Non-pigmented ciliary epithelial cell (primary cell): Measurements from ENCODE around the gene GARIN1A.
"Not testable (repeated sequence)": the region's sequence is repeated elsewhere in the genome, so short reads cannot be mapped to it uniquely, and the experiment has no call there.

ENCODE experiments used
- DNase-seq: peaks from one replicate; pipeline ENCODE4 v3.0.0-alpha.2; 2010; ENCODE audit warnings: low read depth

Gene GARIN1A

DNA sequence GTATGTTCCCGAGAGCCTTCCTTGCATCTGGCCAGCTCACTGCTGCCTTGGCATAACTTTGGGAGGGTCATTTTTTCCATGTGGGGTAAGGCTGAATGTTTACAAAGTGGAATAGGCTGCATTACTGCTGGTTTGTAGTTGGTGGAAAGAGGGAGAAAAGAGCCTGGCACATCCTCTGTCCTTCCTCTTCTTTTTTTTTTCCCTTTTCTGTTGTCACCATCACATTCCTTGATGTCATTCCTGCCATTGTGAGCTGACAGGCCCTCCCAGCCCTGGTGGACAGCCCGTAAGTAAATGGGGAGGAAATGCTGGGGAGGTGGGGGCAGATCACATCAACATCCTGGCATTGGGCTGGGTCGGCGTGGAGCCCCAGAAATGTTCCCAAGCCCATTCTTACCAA lies at the start of gene GARIN1A:
TSS of gene GARIN1A (plus strand) at position 301 of the 400 bp plus-strand sequence. CDS start 106 bp downstream, outside the sequence.
- DNase-seq = no peak

GRCh38 chr7:128627124-128627523 lies 45.0 kb upstream of the GARIN1A start:
- DNase-seq = not testable (repeated sequence)

- DNase-seq = not testable (repeated sequence)
Observed at GRCh38 chr7:128633915-128634314, 38.2 kb upstream of the GARIN1A start.

- not testable (repeated sequence) for DNase-seq
Observed at GRCh38 chr7:128645206-128645605, 26.9 kb upstream of the GARIN1A start.

GRCh38 chr7:128645844-128646243 lies 26.2 kb upstream of the GARIN1A start:
- not testable (repeated sequence) for DNase-seq

- not testable (repeated sequence) for DNase-seq
Observed at GRCh38 chr7:128646877-128647276, 25.2 kb upstream of the GARIN1A start.

DNA sequence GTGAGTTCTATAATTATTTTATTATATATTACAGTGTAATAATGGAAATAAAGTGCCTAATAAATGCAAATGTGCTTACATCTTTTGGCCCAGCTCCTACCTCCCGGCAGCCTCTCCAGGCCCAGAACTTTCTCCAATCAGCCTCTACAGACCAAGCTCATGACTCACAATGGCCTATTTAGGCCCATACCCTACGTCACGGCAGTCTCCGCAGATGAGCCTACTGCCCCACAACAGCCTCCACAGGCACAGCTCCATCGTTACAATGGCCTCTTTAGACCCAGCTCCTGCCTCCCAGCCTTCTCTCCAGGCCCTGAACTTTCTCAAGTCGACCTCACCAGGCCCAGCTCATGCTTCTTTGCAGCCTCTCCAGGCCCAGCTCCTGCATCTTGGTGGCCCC lies 21.0 kb upstream of the GARIN1A start:
- DNase-seq = not testable (repeated sequence)

- DNase-seq = not testable (repeated sequence)
Observed at GRCh38 chr7:128652606-128653005, 19.5 kb upstream of the GARIN1A start.

DNA sequence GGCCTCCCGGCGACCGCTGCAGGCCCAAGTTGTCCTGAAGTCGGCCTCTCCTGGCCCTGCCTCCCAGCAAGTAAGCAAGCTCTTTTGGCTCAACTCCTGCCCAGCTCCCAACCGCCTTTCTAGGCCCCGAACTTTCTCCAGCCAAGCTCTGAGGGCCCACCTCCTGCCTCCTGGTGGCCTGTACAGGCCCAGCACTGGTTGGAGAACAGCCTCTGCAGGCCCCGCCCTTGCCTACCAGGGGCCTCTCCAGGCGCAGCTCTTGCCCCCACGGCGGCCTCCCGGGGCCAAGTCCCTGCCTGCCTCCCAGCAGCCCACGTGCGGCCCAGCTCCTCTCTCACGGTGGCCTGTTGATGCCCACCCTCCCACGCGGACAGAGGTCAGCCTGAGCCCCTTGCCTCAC lies 18.9 kb upstream of the GARIN1A start:
- DNase-seq = not testable (repeated sequence)

GRCh38 chr7:128654080-128654479 lies 18.0 kb upstream of the GARIN1A start:
- DNase-seq = not testable (repeated sequence)

DNA sequence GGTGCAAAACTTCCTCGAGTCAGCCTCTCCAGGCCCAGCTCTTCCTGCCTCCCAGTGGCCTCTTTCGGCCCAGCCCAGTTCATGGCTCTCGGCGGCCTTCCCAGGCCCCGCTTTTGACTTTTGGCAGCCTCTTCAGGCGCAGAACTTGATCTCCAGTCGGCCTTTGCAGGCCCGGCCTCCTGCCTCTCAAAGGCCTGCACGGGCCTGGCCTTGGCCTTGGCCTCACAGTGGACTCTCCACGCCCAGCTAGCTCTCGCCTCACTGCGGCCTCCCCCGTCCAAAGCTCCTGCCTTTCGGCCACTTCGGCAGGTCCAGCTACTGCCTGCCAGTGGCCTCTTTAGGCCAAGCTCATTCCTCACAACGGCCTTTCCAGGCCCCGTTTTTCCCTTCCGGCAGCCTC lies 17.6 kb upstream of the GARIN1A start:
- not testable (repeated sequence) for DNase-seq

DNA sequence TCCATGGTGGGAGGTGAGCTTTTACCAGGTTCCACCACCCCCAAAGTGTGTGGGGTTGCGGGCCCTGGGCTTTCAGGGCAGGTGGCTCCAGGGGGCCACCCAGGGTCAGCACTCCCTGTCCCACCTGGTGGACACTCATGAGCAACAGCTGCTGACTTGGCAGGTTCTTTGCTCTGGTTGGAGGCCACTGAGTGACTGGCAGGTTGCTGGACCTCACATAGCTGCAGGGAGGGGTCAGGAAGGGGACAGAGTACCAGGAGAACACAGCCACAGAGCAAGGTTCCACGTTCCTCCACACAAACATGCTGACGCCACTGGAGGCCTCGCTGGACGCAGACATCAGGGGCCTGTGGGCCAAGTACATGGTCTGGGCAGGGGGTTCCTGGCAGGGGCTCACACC lies 13.7 kb upstream of the GARIN1A start:
- DNase-seq = not testable (repeated sequence)

DNA sequence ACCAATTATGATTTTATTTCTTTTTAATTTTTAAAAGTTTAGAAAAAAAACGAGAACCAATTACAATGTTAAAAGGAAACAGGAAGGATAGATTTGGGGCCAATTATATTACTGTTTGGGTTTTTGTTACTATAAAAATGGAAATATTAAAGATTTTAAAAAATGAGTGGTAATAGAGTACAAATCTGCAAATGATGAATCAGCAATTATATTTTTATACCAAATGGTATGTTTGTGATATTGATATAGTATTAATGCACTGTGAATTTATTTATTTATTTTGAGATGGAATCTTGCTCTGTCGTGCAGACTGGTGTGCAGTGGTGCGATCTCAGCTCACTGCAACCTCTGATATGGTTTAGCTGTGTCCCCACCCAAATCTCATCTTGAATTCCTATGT lies 11.5 kb upstream of the GARIN1A start:
- DNase-seq = no peak

GRCh38 chr7:128661446-128661845 lies 10.6 kb upstream of the GARIN1A start:
- no peak for DNase-seq

- no peak for DNase-seq
Observed at GRCh38 chr7:128662091-128662490, 10.0 kb upstream of the GARIN1A start.

GRCh38 chr7:128663223-128663622 lies 8.9 kb upstream of the GARIN1A start:
- not testable (repeated sequence) for DNase-seq

DNA sequence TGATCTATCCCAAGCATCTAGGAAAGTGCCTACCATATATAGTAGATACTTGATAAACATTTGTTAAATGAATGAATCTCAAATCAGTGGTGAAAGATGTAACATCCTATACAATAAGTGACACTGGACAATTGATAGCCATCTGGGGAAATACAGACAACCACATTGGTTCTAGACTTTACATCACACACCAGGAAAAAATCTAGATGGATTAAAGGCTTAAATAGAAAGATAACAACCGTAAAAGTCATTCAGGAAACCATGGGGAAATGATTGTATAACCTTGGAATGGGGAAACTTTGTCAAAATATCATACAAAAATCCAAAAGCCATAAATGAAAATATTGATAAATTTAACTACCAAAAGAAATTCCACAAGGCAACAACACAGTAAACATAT lies 7.0 kb upstream of the GARIN1A start:
- no peak for DNase-seq

DNA sequence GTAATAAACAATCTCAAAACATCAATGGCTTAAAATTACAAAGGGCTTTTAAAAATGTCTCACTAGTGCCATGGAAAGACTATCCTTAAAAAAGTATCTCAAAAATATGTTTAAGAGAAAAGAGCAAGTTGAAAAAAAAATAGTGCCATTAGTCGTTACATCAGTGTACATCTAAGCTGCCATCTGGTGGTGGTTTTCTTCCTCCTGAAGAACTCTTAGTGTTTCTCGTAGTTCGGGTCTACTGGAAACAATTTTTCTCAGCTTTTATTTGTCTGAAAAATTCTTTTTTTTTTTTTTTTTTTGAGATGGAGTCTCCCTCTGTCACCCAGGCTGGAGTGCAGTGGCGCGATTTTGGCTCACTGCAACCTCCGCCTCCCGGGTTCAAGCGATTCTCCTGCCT lies 5.9 kb upstream of the GARIN1A start:
- no peak for DNase-seq

DNA sequence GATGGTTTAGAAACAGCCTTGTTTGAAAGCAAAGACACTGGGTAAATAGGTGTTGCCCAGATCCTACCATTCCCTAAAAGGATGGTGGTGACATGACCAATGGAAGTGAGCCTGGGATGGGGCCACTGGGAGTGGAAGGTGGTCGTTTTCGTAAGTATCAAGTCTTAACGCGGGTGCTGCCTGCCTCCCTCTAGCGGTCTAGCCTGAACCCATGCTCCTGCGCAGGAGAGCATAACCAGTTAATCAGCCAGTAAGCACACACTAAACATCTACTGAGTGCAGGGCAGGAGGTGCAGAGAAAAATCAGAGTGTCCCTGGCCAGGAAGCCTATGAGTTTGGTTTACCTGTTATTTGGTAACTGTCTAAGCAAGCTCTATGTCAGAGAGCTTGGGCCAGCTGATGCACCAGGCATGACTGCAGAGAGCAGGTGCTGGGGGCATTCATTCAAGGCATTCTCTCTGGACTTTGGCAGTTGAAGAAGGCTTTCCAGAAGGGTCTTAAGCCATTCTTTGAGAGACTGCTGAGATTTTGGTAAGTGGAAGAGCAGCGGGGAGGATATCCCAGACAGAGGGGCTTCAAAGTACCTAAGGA lies 930 bp downstream of the GARIN1A start:
- DNase-seq = no peak

- no peak for DNase-seq
Observed at GRCh38 chr7:128673571-128673970, 1.5 kb downstream of the GARIN1A start.

GRCh38 chr7:128676665-128677064 lies 4.6 kb downstream of the GARIN1A start:
- no peak for DNase-seq

- no peak for DNase-seq
Observed at GRCh38 chr7:128679920-128680319, 7.8 kb downstream of the GARIN1A start.

DNA sequence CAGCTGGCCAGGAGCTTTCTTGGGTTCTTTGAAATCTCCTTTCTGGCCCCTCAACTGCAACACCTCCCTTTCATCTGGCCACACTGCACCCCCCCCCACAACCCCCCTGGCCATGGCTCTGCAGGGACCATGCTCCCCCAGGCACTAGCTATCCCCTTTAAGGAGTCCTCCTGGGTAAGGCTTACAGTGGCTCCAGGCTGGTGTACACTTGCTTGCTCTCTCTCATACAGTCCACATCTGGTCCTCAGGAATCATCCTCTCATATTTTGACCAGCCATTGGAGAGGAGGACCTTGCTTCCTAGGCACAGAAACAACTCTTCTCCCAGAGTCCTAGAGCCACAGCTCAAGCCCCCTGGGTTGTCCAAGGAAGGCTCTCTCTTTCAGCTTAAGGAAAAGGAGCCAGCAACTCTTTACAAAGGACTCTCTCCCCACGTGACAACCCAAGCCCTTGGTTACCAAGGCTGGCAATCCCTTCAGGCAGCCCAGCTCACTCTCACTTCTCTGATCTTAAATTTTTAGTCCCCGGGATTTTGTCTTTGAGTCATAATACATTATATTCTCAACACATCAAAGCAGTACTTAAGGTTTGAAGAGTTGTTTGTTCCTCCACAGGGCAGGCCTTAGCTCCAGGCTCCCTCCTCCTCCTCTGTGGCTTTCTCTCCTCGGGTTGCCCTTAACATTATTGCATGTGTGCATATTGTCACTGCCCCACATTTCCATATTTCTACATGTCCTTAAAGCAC lies 9.9 kb downstream of the GARIN1A start:
- DNase-seq = no peak

GRCh38 chr7:128683270-128683669 lies 11.2 kb downstream of the GARIN1A start:
- not testable (repeated sequence) for DNase-seq
